Left ventricle myocardium inferior (tissue), 1 donor: ENCODE results near the gene PALD1. TPM values are rescaled to one million over a fixed set of nuclear protein-coding genes. Genes with fewer than 3 reads are reported as not detected.

ENCODE experiments used
- DNase-seq: peaks from one replicate; pipeline ENCODE4 v3.0.0-alpha.2; 2020
- H3K27ac ChIP-seq: fragments of 200-600 bp; replicated peaks from 2 replicates; pipeline ENCODE4 v1.8.0; 2021
- H3K27me3 ChIP-seq: fragments of 200-600 bp; 2 replicates; pipeline ENCODE4 v1.8.0; 2021; ENCODE audit warnings: low read depth
- H3K36me3 ChIP-seq: fragments of 200-600 bp; 2 replicates; pipeline ENCODE4 v1.8.0; 2021
- H3K4me1 ChIP-seq: fragments of 200-600 bp; 2 replicates; pipeline ENCODE4 v1.8.0; 2021
- H3K4me3 ChIP-seq: fragments of 200-600 bp; 2 replicates; pipeline ENCODE4 v1.8.0; 2021; ENCODE audit warnings: mild to moderate bottlenecking, moderate library complexity
- H3K9me3 ChIP-seq: fragments of 200-600 bp; replicated peaks from 2 replicates; pipeline ENCODE4 v1.8.0; 2021
- intact Hi-C: fragments of 100-400 bp; cut with micrococcal nuclease; formaldehyde crosslinking; loops from one replicate; pipeline ENCODE4 v1.11.0; 2022
- total RNA-seq: library from RNA; stranded (reverse); fragmentation: NEBNext Ultra II Directional; extraction: Animal tissue kit (Norgen Biotek cat#: 25700); gene quantifications from one replicate; pipeline ENCODE4 v1.2.1, GENCODE V29; 2021
- TF ChIP-seq, protein P1 (sequence below): fragments of 200-600 bp; IDR thresholded peaks from 2 replicates; pipeline ENCODE4 v1.8.0; 2021; ENCODE audit warnings: antibody characterized with exemption, mild to moderate bottlenecking, borderline replicate concordance
- donor health status: DM: no; HTN: yes; CAD: no; lungs with severe emphysema.

PALD1 gene
- total RNA-seq, 1 donor from 2014 or later = 5.1 TPM

DNA sequence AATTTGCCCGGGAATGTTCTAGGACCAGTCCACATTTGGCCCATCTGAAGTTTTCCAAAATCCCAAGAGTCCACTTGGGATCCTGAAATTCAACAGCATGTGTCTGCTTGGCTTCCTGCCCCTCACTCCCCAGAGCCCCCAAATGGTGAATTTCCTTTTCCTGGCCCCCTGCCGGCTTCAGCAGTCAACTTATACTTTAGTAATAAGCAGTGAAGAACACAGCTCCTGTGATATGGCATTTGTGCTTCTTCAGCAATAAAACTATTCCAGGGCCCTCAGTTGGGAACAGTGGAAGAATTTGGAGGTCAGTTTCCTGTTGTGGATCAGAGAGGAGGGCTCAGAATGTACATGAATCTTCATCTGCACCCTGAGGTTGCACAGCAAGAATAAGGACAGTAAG, 72.9 kb downstream of the PALD1 start:
- intact Hi-C loops = loop anchor here (5.0 kb wide), 1 partner anchor 331 kb away; no protein-coding TSS in a partner anchor
- peak overlapping the region; percentile 3 for H3K27ac ChIP-seq
- TF ChIP-seq, protein P1, sequence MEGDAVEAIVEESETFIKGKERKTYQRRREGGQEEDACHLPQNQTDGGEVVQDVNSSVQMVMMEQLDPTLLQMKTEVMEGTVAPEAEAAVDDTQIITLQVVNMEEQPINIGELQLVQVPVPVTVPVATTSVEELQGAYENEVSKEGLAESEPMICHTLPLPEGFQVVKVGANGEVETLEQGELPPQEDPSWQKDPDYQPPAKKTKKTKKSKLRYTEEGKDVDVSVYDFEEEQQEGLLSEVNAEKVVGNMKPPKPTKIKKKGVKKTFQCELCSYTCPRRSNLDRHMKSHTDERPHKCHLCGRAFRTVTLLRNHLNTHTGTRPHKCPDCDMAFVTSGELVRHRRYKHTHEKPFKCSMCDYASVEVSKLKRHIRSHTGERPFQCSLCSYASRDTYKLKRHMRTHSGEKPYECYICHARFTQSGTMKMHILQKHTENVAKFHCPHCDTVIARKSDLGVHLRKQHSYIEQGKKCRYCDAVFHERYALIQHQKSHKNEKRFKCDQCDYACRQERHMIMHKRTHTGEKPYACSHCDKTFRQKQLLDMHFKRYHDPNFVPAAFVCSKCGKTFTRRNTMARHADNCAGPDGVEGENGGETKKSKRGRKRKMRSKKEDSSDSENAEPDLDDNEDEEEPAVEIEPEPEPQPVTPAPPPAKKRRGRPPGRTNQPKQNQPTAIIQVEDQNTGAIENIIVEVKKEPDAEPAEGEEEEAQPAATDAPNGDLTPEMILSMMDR = no peak

DNA sequence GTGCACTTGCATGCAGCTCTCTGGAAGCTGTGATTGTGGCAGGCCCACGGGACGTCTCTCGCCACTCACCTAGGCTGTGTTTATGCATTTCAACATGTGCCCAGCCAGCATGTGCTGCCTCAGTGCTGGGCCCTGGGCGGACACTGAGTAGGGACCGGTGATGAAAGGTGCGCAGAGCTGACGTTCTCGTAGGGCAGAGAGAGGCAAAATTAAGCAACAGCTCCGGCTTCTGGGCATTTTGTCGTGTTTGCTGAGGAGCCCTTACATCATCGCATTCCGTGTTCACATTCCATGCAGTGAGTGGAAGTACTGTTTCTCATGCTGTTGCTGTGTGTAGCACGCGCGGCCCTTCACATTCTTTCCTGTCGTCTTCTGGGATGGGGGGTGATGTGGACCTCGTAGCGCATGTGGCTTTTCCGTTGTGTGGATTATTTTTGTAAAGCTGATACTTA, 73.4 kb downstream of the PALD1 start:
- H3K4me1 ChIP-seq = peaks cover 18% of the 10 kb centered on the region
- no peak for DNase-seq
- no peaks in the 10 kb centered on the region for H3K27me3 ChIP-seq
- TF ChIP-seq, protein P1 = no peak
- H3K27ac ChIP-seq = peak overlapping the region; percentile 3
- intact Hi-C loops = loop anchor here (2.0 to 5.0 kb wide), 2 partner anchors 207 to 330 kb away; no protein-coding TSS in a partner anchor
- peaks cover 31% of the 10 kb centered on the region for H3K36me3 ChIP-seq
- H3K9me3 ChIP-seq = no peaks in the 10 kb centered on the region
- H3K4me3 ChIP-seq = no peak overlapping the region

More for the DNA sequence above, 72.9 kb downstream of the PALD1 start:
- H3K4me1 ChIP-seq = peaks cover 21% of the 10 kb centered on the region
- no peak overlapping the region for H3K4me3 ChIP-seq
- no peak for DNase-seq
- H3K36me3 ChIP-seq = peaks cover 31% of the 10 kb centered on the region
- H3K27me3 ChIP-seq = no peaks in the 10 kb centered on the region
- H3K9me3 ChIP-seq = no peaks in the 10 kb centered on the region

DNA sequence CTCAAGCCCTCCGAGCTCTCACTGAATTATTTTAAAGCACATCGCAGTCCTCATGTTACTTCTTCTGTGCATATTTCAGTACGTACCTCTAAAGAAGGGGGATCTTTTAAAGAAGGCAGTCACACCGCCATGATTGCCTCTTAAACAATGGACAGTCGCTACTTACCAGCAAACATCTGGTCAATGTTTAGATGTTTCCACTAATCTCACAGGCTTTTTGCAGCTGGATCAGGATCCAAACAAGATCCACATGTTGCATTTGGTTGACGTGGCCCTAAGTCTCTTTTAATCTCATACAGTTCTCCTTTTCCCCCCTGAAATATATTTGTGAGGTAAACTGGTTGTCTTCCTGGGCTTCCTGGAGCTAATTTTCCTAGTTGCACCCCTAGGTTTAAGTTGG, 74.0 kb downstream of the PALD1 start:
- TF ChIP-seq, protein P1 = no peak
- H3K27ac ChIP-seq = peak overlapping the region; percentile 6
- no peak for DNase-seq
- H3K27me3 ChIP-seq = no peaks in the 10 kb centered on the region
- H3K4me3 ChIP-seq = no peak overlapping the region
- H3K36me3 ChIP-seq = peaks cover 27% of the 10 kb centered on the region
- H3K4me1 ChIP-seq = peaks cover 18% of the 10 kb centered on the region
- intact Hi-C loops = loop anchor here (2.0 to 5.0 kb wide), 2 partner anchors 206 to 330 kb away; no protein-coding TSS in a partner anchor
- H3K9me3 ChIP-seq = no peaks in the 10 kb centered on the region

DNA sequence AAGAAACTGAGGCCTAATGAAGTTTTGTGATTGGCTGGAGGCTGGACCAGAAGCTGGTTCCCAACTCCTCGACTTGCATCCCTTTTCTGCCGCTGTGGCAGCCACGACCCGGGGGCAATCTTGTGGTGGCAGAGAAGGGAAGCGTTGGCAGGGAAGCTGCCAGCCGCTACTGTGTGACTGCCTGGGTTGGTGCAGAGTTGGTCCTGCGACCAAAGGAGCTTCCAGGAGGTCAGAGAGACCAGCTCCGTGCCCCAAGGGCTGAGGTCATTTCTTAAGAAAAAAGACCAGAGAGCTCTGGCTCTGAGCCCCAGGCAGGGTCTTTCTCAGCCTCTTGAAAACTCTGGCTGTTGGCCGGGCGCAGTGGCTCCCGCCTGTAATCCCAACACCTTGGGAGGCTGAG, 76.8 kb downstream of the PALD1 start:
- Histone ChIP-seq H3K36me3 (peaks cover 19% of the 10 kb centered on the region), H3K27me3 (no peaks in the 10 kb centered on the region), H3K9me3 (no peaks in the 10 kb centered on the region), H3K4me3 (no peak overlapping the region), H3K4me1 (peaks cover 42% of the 10 kb centered on the region), H3K27ac (no peak overlapping the region)
- intact Hi-C loops = no loop called here
- TF ChIP-seq, protein P1 = no peak
- DNase-seq = peak; percentile 7

DNA sequence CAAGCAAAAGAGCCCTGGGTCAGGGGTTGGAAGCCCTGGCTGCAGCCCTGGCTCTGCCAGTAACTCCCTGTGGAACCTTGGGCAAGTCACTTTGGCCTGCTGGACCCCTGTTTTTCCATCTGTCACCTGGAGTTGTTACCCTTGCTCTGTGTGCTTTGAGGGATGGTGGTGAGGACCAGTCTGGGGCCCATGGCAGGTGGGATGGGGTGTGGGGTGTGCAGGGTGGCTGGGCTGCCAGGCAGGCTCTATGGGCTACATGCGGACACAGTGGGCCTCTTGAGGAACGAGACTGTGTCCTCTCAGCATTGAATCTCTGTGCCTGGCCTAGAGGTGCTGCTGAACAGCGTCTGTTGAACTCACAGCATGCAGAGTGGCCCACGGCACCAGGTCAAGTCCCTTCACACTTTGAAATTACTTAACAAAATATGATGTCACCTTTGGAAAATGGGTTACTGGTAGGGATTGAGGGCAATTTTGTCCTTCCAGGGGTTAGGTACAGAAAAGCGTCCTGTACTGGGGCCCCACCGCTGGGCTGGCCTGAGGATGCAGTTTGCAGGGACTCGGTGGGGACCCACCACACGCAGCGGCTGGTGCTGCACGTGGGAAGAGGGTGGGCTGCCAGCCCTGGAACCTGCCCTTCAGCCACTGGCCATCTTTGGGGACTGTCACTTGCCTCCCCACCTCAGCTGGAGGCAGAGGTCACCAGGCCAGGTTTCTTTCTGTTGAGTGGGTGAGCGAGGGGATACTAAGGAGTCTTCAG, 78.7 kb downstream of the PALD1 start:
- no peak overlapping the region for H3K4me3 ChIP-seq
- no peaks in the 10 kb centered on the region for H3K9me3 ChIP-seq
- intact Hi-C loops = no loop called here
- no peaks in the 10 kb centered on the region for H3K27me3 ChIP-seq
- DNase-seq = no peak
- no peak overlapping the region for H3K27ac ChIP-seq
- TF ChIP-seq, protein P1 = no peak
- peaks cover 4% of the 10 kb centered on the region for H3K36me3 ChIP-seq
- peaks cover 50% of the 10 kb centered on the region for H3K4me1 ChIP-seq
